ENCODE results near the gene SYNGAP1. TPM values are rescaled to one million over a fixed set of nuclear protein-coding genes. Genes with fewer than 3 reads are reported as not detected.
A peak's percentile ranks its signal among the peaks of the same experiment; 100 is the strongest.

SYNGAP1 gene
- total RNA-seq, 1 experiment from 2014 or later = 1.9 TPM

GRCh38 chr6:33418690-33419291 is 1.1 kb upstream of the SYNGAP1 start:
- BruUV-seq (replicated peaks) = TSS peak; percentile 75
- Histone ChIP-seq H3K9ac (ENCODE audit: low read length) (peak overlapping the region; percentile 46), H3K9me2 (replicated peaks; ENCODE audit: low read length) (no peaks in the 10 kb centered on the region), H3K9me3 (ENCODE audit: low read length) (no peaks in the 10 kb centered on the region), H3K36me3 (ENCODE audit: low read depth, low read length) (peaks cover 11% of the 10 kb centered on the region; the same call in 1 of the 2 replicates), H3K79me2 (ENCODE audit: low read length) (peaks cover 27% of the 10 kb centered on the region), H3K4me2 (ENCODE audit: low read length) (peak overlapping the region; percentile 99), H4K20me1 (ENCODE audit: low read length) (no peaks in the 10 kb centered on the region), H3K4me3 (ENCODE audit: low read length) (peak overlapping the region; percentile 47; the same call in 1 of the 2 replicates), H3K27me3 (ENCODE audit: low read length) (no peaks in the 10 kb centered on the region), H3F3A (ENCODE audit: low read length, unreplicated experiment) (no peaks in the 10 kb centered on the region), H3K27ac (ENCODE audit: low read length) (peak overlapping the region; percentile 44), H3K4me1 (ENCODE audit: insufficient read depth, low read length) (peaks cover 28% of the 10 kb centered on the region), H2AFZ (ENCODE audit: low read length) (peak overlapping the region; percentile 76)
- DNase-seq = no peak
- POLR2A ChIA-PET (ENCODE audit: unreplicated experiment) = interaction anchor here (0.6 kb wide), 1 partner anchor 649 kb away, joined by 3 read pairs; no protein-coding TSS in a partner anchor
- no peak for ATAC-seq
- intact Hi-C loops (cut with micrococcal nuclease) = loop anchor here (1.0 to 10.0 kb wide), 2 partner anchors 8 to 214 kb away; partner anchors contain the start of genes HSD17B8, RING1, RXRB and SLC39A7
- CTCF ChIA-PET = no interaction called here
- no peak for TF ChIP-seq EZH2phosphoT487 (IDR thresholded peaks at IDR 0.05; ENCODE audit: borderline replicate concordance, low read length)
- no peak; the same call in 1 of the 2 replicates for TF ChIP-seq CTCF (conservative IDR thresholded peaks at IDR 0.05; ENCODE audit: low read depth, low read length)
- no peak for TF ChIP-seq EZH2 (IDR thresholded peaks at IDR 0.05; ENCODE audit: low read length, unreplicated experiment)

- H3K4me2 ChIP-seq (ENCODE audit: low read length) = no peak overlapping the region
- peaks cover 3% of the 10 kb centered on the region; the same call in 1 of the 2 replicates for H3K36me3 ChIP-seq (ENCODE audit: low read depth, low read length)
- POLR2A ChIA-PET (ENCODE audit: unreplicated experiment) = no interaction called here
- H3K9me3 ChIP-seq (ENCODE audit: low read length) = no peaks in the 10 kb centered on the region
- no peaks in the 10 kb centered on the region for H3F3A ChIP-seq (ENCODE audit: low read length, unreplicated experiment)
- no peak overlapping the region for H3K27ac ChIP-seq (ENCODE audit: low read length)
- TF ChIP-seq CTCF (conservative IDR thresholded peaks at IDR 0.05; ENCODE audit: low read depth, low read length) (no peak), EZH2phosphoT487 (IDR thresholded peaks at IDR 0.05; ENCODE audit: borderline replicate concordance, low read length) (no peak), EZH2 (IDR thresholded peaks at IDR 0.05; ENCODE audit: low read length, unreplicated experiment) (no peak)
- H3K9ac ChIP-seq (ENCODE audit: low read length) = no peak overlapping the region
- no peak overlapping the region for H3K4me3 ChIP-seq (ENCODE audit: low read length)
- ATAC-seq (no peak), DNase-seq (no peak)
- BruUV-seq (replicated peaks) = no TSS peak
- intact Hi-C loops (cut with micrococcal nuclease) = no loop called here
- CTCF ChIA-PET = no interaction called here
- H2AFZ ChIP-seq (ENCODE audit: low read length) = no peak overlapping the region
- no peaks in the 10 kb centered on the region for H3K27me3 ChIP-seq (ENCODE audit: low read length)
- peaks cover 21% of the 10 kb centered on the region for H3K79me2 ChIP-seq (ENCODE audit: low read length)
- H3K9me2 ChIP-seq (replicated peaks; ENCODE audit: low read length) = no peaks in the 10 kb centered on the region
- H3K4me1 ChIP-seq (ENCODE audit: insufficient read depth, low read length) = peaks cover 36% of the 10 kb centered on the region
- H4K20me1 ChIP-seq (ENCODE audit: low read length) = no peaks in the 10 kb centered on the region
Measured at GRCh38 chr6:33420491-33421343, 852 bp downstream of the SYNGAP1 start.

- TF ChIP-seq EZH2 (IDR thresholded peaks at IDR 0.05; ENCODE audit: low read length, unreplicated experiment) (no peak), EZH2phosphoT487 (IDR thresholded peaks at IDR 0.05; ENCODE audit: borderline replicate concordance, low read length) (no peak), CTCF (conservative IDR thresholded peaks at IDR 0.05; ENCODE audit: low read depth, low read length) (no peak)
- Histone ChIP-seq H3K4me2 (ENCODE audit: low read length) (no peak overlapping the region), H2AFZ (ENCODE audit: low read length) (no peak overlapping the region), H3K9ac (ENCODE audit: low read length) (no peak overlapping the region), H3K9me3 (ENCODE audit: low read length) (no peaks in the 10 kb centered on the region), H3K4me3 (ENCODE audit: low read length) (no peak overlapping the region), H3K79me2 (ENCODE audit: low read length) (peaks cover 15% of the 10 kb centered on the region), H3K4me1 (ENCODE audit: insufficient read depth, low read length) (peaks cover 30% of the 10 kb centered on the region), H3K27ac (ENCODE audit: low read length) (no peak overlapping the region), H3K36me3 (ENCODE audit: low read depth, low read length) (no peaks in the 10 kb centered on the region), H4K20me1 (ENCODE audit: low read length) (no peaks in the 10 kb centered on the region), H3K27me3 (ENCODE audit: low read length) (no peaks in the 10 kb centered on the region), H3K9me2 (replicated peaks; ENCODE audit: low read length) (no peaks in the 10 kb centered on the region), H3F3A (ENCODE audit: low read length, unreplicated experiment) (no peaks in the 10 kb centered on the region)
- ChIA-PET CTCF (no interaction called here), POLR2A (ENCODE audit: unreplicated experiment) (no interaction called here)
- intact Hi-C loops (cut with micrococcal nuclease) = no loop called here
- ATAC-seq (no peak), DNase-seq (no peak)
- no TSS peak for BruUV-seq (replicated peaks)
Measured at GRCh38 chr6:33421344-33421643, 1.4 kb downstream of the SYNGAP1 start.
